B cell (primary cell): Measurements from ENCODE around the gene SLC22A12. TPM values are rescaled to one million over a fixed set of nuclear protein-coding genes. Genes with fewer than 3 reads are reported as not detected.

Experiments used
- ATAC-seq: fragments of 200-7000 bp; cut with Tn5 transposase; one replicate; pipeline ENCODE4 v1.10.0; 2021; ENCODE audit warnings: low read depth, mild to moderate bottlenecking, moderate number of reproducible peaks, moderate library complexity
- CTCF ChIA-PET: fragments of 350-600 bp; sonication (Branson Sonifier 250); formaldehyde crosslinking; loops from one replicate; lab custom pipeline; 2021; ENCODE audit warnings: antibody characterized with exemption, inconsistent platforms; lab: Charles Lee
- POLR2A ChIA-PET: fragments of 350-600 bp; sonication (Branson Sonifier 250); formaldehyde crosslinking; loops from one replicate; lab custom pipeline; 2021; ENCODE audit warnings: antibody characterized with exemption; lab: Charles Lee
- DNase-seq: peaks from one replicate; pipeline ENCODE4 v3.0.0; 2013
- H2AFZ ChIP-seq: 2 replicates; pipeline ENCODE4 v1.6.1; 2012; ENCODE audit warnings: mild to moderate bottlenecking, low read depth, low read length; ENCODE audit not compliant: insufficient read depth, poor library complexity, severe bottlenecking
- H3K27ac ChIP-seq, 2 donors: 1 replicate in 1 of 2; 2 replicates in 1 of 2; pipeline ENCODE4 v1.5.1; 2012 to 2013; ENCODE audit warnings: low read length in 2 of 2, mild to moderate bottlenecking in 2 of 2, moderate library complexity in 1 of 2
- H3K27me3 ChIP-seq, 4 experiments: fragments of 200-600 bp in 1 of 4; sonication (generic) in 1 of 4; replicated peaks in 1 of 4; 1 replicate in 2 of 4; 2 replicates in 2 of 4; pipeline versions ENCODE4 v1.6.1 to v1.7.0; 2013 to 2016; ENCODE audit warnings: low read length in 3 of 4, mild to moderate bottlenecking in 2 of 4, mixed read lengths in 1 of 4, moderate library complexity in 1 of 4; ENCODE audit not compliant: insufficient read depth in 4 of 4, control insufficient read depth in 3 of 4; ENCODE audit errors: control extremely low read depth in 1 of 4
- H3K36me3 ChIP-seq, 2 experiments: replicated peaks in 1 of 2; 1 replicate in 1 of 2; 2 replicates in 1 of 2; pipeline versions ENCODE4 v1.6.1 to v1.7.1; 2013; ENCODE audit warnings: low read length in 1 of 2; ENCODE audit not compliant: insufficient read depth in 2 of 2, control insufficient read depth in 1 of 2; ENCODE audit errors: control extremely low read depth in 1 of 2, extremely low read depth in 1 of 2
- H3K4me1 ChIP-seq, 2 donors: fragments of 200-600 bp in 1 of 2; sonication (generic) in 1 of 2; 1 replicate in 1 of 2; 2 replicates in 1 of 2; pipeline versions ENCODE4 v1.5.1 to v1.6.1; 2013 to 2017; ENCODE audit warnings: low read length in 2 of 2; ENCODE audit not compliant: control insufficient read depth in 2 of 2, insufficient read depth in 2 of 2
- H3K4me2 ChIP-seq: replicated peaks from 2 replicates; pipeline ENCODE3; 2012; ENCODE audit warnings: mild to moderate bottlenecking, low read depth, low read length; ENCODE audit not compliant: poor library complexity, severe bottlenecking
- H3K4me3 ChIP-seq, 5 experiments: fragments of 200-600 bp in 1 of 5; sonication (generic) in 1 of 5; 1 replicate in 3 of 5; 2 replicates in 2 of 5; pipeline versions ENCODE4 v1.5.1 to v1.7.0; 2011 to 2016; ENCODE audit warnings: low read length in 4 of 5, mild to moderate bottlenecking in 4 of 5, low read depth in 2 of 5, control low read depth in 1 of 5, moderate library complexity in 1 of 5; ENCODE audit not compliant: insufficient read depth in 1 of 5; ENCODE audit errors: control extremely low read depth in 1 of 5, extremely low read depth in 1 of 5
- H3K79me2 ChIP-seq: fragments of 200-600 bp; sonication (generic); one replicate; pipeline ENCODE4 v1.6.0; 2016; ENCODE audit warnings: low read length; ENCODE audit not compliant: control insufficient read depth, insufficient read depth
- H3K9ac ChIP-seq: fragments of 200-600 bp; sonication (generic); 2 replicates; pipeline ENCODE4 v1.6.1; 2017; ENCODE audit warnings: mild to moderate bottlenecking, low read length, moderate library complexity
- H3K9me3 ChIP-seq, 3 donors: one replicate each; pipeline versions ENCODE4 v1.6.1 to v1.7.1; 2013; ENCODE audit warnings: low read length in 2 of 3; ENCODE audit not compliant: control insufficient read depth in 2 of 3, insufficient read depth in 1 of 3; ENCODE audit errors: control extremely low read depth in 1 of 3
- H4K20me1 ChIP-seq: 2 replicates; pipeline ENCODE4 v1.6.0; 2012; ENCODE audit warnings: mild to moderate bottlenecking, low read length; ENCODE audit not compliant: insufficient read depth, control insufficient read depth, poor library complexity, severe bottlenecking
- H3K27ac Mint-ChIP-seq: one replicate; pipeline ENCODE4 v1.8.0; 2021; ENCODE audit warnings: mixed read lengths
- H3K27me3 Mint-ChIP-seq: one replicate; pipeline ENCODE4 v1.8.0; 2021; ENCODE audit warnings: mixed read lengths
- H3K4me1 Mint-ChIP-seq: one replicate; pipeline ENCODE4 v1.8.0; 2021; ENCODE audit warnings: mixed read lengths
- H3K4me3 Mint-ChIP-seq: one replicate; pipeline ENCODE4 v1.8.0; 2021; ENCODE audit warnings: mixed read lengths
- H3K9me3 Mint-ChIP-seq: one replicate; pipeline ENCODE4 v1.8.0; 2022; ENCODE audit warnings: mixed read lengths; ENCODE audit not compliant: insufficient read depth
- EZH2 ChIP-seq: IDR thresholded peaks from 2 replicates; pipeline ENCODE4 v1.6.1; 2012; ENCODE audit warnings: borderline replicate concordance, low read depth, mild to moderate bottlenecking, moderate library complexity, low read length; ENCODE audit not compliant: insufficient read depth, poor library complexity, severe bottlenecking
- WGBS: methylation state at CpG from one replicate; pipeline ENCODE4 v1.1.5; 2013; ENCODE audit warnings: missing lambda C conversion rate; ENCODE audit not compliant: insufficient coverage; 5-methylcytosine and 5-hydroxymethylcytosine counted together
- intact Hi-C: fragments of 100-400 bp; cut with micrococcal nuclease; formaldehyde crosslinking; loops from one replicate; pipeline ENCODE4 v1.10.0; 2022
- polyA plus RNA-seq: library from polyadenylated mRNA; depleted of rRNA; stranded (reverse); fragments of >200 nt; gene quantifications from 2 replicates; pipeline ENCODE4 v1.2.3, GENCODE V29; 2012
- total RNA-seq, 2 donors: library from RNA; stranded (reverse); fragments of 120-200 nt in 1 of 2; gene quantifications; 1 replicate in 1 of 2; 2 replicates in 1 of 2; pipeline versions ENCODE4 v1.2.3 to v1.2.4, GENCODE V29; 2013 to 2022
- TF ChIP-seq, protein P1 (sequence below): fragments of 200-600 bp; IDR thresholded peaks from one replicate; pipeline ENCODE4 v1.8.0; 2022; ENCODE audit warnings: antibody characterized with exemption, mild to moderate bottlenecking

The SLC22A12 gene
- total and polyA plus RNA-seq, 2 donors (not counting 1 experiment from before 2014, with no cell fraction given): not detected

DNA sequence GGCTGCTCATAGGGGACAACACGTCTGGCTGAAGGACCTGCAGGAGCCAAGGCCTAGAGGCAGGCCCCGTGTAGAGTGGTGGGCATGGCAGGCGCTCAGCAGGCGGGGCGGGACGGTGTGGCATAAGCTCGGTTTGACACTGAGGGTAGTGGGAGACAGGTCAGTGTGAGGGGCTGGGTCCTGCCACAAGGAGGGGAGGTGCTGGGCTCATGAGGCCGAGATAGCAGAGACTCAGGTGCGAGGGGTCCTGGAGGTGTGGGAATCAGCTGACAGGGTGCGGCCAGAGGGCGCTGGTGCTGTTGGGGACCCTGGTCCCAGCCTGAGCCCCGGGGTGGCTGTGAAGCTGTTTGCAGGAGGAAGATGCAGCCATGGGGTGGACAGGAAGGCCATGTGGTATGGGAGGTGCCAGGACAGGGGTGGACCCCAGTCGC, 6.7 kb downstream of the SLC22A12 start:
- DNase-seq (no peak), ATAC-seq (no peak)
- no peak overlapping the region for H2AFZ ChIP-seq
- TF ChIP-seq, protein P1, sequence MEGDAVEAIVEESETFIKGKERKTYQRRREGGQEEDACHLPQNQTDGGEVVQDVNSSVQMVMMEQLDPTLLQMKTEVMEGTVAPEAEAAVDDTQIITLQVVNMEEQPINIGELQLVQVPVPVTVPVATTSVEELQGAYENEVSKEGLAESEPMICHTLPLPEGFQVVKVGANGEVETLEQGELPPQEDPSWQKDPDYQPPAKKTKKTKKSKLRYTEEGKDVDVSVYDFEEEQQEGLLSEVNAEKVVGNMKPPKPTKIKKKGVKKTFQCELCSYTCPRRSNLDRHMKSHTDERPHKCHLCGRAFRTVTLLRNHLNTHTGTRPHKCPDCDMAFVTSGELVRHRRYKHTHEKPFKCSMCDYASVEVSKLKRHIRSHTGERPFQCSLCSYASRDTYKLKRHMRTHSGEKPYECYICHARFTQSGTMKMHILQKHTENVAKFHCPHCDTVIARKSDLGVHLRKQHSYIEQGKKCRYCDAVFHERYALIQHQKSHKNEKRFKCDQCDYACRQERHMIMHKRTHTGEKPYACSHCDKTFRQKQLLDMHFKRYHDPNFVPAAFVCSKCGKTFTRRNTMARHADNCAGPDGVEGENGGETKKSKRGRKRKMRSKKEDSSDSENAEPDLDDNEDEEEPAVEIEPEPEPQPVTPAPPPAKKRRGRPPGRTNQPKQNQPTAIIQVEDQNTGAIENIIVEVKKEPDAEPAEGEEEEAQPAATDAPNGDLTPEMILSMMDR: no peak
- no peak for TF ChIP-seq EZH2
- H3K27ac Mint-ChIP-seq: no peak overlapping the region
- ChIA-PET CTCF (no interaction called here), POLR2A (interaction anchor here (0.6 kb wide), 1 partner anchor 145 kb away, joined by 3 read pairs; no protein-coding TSS in a partner anchor)
- no peak overlapping the region for H3K4me3 Mint-ChIP-seq
- peaks cover 0 to 8% (median 0%) of the 10 kb centered on the region in 3 donors for H3K9me3 ChIP-seq
- no peaks in the 10 kb centered on the region for H3K79me2 ChIP-seq
- 89% methylated on average over 13 of the region's 13 CpGs for WGBS
- no peaks in the 10 kb centered on the region for H3K36me3 ChIP-seq
- H3K9ac ChIP-seq: no peak overlapping the region
- H3K9me3 Mint-ChIP-seq: no peaks in the 10 kb centered on the region
- intact Hi-C loops: no loop called here
- no peaks in the 10 kb centered on the region for H3K27me3 Mint-ChIP-seq
- no peak overlapping the region for H3K4me3 ChIP-seq
- no peaks in the 10 kb centered on the region for H3K4me1 ChIP-seq
- no peaks in the 10 kb centered on the region for H3K4me1 Mint-ChIP-seq
- no peak overlapping the region for H3K4me2 ChIP-seq
- no peak overlapping the region for H3K27ac ChIP-seq
- no peaks in the 10 kb centered on the region for H4K20me1 ChIP-seq
- peaks cover 0 to 6% (median 0%) of the 10 kb centered on the region in 4 experiments for H3K27me3 ChIP-seq

DNA sequence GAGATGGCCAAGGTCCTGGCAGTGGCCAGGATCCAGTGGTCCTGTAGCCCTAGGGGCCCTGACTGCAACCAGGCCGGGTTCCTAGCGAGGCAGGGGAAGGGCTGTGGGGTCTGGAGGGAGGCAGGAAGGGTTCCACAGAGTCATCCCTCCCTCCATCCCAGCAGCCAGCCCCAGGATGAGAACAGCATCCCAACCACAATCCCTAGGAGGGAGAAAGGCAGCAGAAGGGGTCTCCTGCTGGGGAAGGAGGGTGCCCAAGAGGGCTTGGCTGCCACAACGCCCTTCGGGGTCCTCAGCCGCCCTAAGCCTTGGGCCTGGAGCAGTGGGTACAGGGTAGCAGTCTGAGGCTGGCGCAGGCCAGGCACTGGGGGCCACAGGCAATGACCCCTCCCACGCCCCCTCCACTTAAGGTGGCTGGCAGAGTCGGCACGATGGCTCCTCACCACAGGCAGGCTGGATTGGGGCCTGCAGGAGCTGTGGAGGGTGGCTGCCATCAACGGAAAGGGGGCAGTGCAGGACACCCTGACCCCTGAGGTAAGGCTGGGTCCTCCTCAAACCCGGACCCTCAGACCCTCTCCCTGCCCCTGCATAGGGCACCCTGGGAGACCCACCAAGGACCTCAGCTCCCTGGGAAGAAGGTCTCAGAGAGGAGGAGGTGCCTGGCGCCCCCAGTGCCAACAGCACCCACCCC, 7.2 kb downstream of the SLC22A12 start:
- Mint-ChIP-seq H3K27me3 (no peaks in the 10 kb centered on the region), H3K4me1 (no peaks in the 10 kb centered on the region), H3K27ac (no peak overlapping the region), H3K9me3 (no peaks in the 10 kb centered on the region), H3K4me3 (no peak overlapping the region)
- no peaks in the 10 kb centered on the region for H3K79me2 ChIP-seq
- H2AFZ ChIP-seq: no peak overlapping the region
- no peaks in the 10 kb centered on the region for H4K20me1 ChIP-seq
- no peaks in the 10 kb centered on the region for H3K4me1 ChIP-seq
- WGBS: 93% methylated on average over 9 of the region's 12 CpGs
- peaks cover 0 to 8% (median 0%) of the 10 kb centered on the region in 3 donors for H3K9me3 ChIP-seq
- no peak overlapping the region for H3K4me3 ChIP-seq
- no peak for TF ChIP-seq EZH2
- TF ChIP-seq, protein P1: no peak
- no peak overlapping the region for H3K27ac ChIP-seq
- intact Hi-C loops: no loop called here
- peaks cover 0 to 6% (median 0%) of the 10 kb centered on the region in 4 experiments for H3K27me3 ChIP-seq
- ChIA-PET POLR2A (interaction anchor here (0.6 kb wide), 2 partner anchors 146 to 554 kb away, joined by 3 to 4 read pairs; no protein-coding TSS in a partner anchor), CTCF (no interaction called here)
- DNase-seq (no peak), ATAC-seq (no peak)
- no peaks in the 10 kb centered on the region for H3K36me3 ChIP-seq
- no peak overlapping the region for H3K9ac ChIP-seq
- no peak overlapping the region for H3K4me2 ChIP-seq
